DMS153 treated with DMSO at 0.1 percent for 48 hours (cell line): Measurements from ENCODE around the gene GPR52.
"Not testable (repeated sequence)": the region's sequence is repeated elsewhere in the genome, so short reads cannot be mapped to it uniquely, and the experiment has no call there.

Source experiments
- DNase-seq: peaks from one replicate; lab custom pipeline; 2025; ENCODE audit not compliant: unreplicated experiment; lab: John Stamatoyannopoulos, UW

GPR52 gene

GRCh38 chr1:174447866-174448530, at the start of gene GPR52:
Gene GPR52 (plus strand): TSS chr1:174447964. CDS start chr1:174448112, 148 bp downstream.
- no peak for DNase-seq

DNA sequence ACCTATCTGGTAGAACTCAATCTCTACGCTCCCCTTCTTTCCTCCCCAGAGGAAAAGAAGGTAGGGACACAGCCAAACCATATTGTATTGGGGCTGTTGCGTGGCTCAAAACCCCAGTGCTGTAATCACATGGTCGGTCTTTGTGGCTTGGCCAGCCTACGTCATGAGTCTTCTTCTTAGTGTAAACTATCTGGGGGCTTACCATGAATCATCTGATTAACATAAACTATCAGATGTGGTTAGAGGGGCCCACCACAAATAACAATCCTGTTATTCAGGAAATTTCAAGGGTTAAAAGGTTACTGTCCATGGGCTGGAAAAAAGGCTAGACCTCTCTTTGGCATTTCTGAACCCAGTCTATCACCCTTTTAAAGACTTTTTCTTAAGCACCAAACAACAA, 49.5 kb upstream of the GPR52 start:
- no peak for DNase-seq

DNA sequence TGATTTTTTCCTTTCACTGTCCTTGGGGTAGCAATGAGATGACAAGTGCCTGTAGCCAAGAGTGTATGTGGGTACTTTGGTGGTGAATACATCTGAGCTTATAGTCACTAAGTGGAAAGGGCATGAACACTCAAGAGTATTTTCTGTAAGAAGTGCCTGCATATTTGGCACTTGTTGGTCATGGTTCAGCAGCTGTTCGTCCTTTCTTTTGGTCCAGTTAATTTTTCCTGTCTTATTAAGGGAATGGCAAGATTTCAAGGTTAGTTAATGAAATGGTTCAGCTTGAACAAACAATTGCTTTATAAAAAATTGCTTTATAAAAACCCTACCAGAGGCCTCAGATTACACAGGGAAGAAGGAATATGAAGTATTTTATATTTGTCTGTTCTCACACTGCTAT, 48.6 kb upstream of the GPR52 start:
- DNase-seq = no peak

DNA sequence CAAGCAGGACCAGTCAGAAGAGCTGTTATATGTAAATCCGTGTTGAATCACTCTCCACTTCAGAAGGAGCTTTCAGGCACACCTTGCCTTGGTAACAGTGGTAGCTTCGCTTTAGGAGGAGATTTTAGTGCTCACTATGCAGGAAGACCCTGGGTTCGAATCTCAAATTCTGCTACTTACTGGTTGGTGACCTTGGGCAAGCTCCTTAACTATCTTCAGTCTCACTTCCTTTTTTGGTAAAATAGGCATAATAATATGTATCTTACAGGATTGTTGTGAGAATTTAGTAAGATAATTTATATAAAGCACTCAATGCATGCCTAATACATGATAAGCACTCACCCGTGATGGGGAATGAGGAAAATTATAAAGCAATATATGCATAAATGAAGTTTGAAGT, 46.7 kb upstream of the GPR52 start:
- no peak for DNase-seq

DNA sequence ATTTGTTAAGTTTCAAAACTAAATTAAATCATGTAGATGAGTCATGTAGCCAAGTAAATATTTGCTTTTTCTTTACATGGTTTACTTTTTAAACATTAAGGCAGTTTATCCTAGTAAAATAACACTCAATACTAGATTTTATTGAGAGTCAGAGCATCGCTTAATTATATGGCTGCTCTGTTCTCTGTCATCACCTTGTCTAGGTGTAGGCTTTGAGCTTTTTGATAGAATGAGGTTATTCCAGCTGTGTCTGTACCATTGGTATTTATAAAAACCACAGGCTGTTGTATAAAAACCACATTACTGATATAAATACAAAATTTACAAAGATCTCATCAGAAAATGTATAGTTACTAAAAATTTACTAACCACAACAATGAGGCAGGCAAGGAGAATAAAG, 42.5 kb upstream of the GPR52 start:
- DNase-seq = no peak

GRCh38 chr1:174406421-174406820, 41.3 kb upstream of the GPR52 start:
- no peak for DNase-seq

GRCh38 chr1:174407665-174408064, 40.1 kb upstream of the GPR52 start:
- DNase-seq = no peak

DNA sequence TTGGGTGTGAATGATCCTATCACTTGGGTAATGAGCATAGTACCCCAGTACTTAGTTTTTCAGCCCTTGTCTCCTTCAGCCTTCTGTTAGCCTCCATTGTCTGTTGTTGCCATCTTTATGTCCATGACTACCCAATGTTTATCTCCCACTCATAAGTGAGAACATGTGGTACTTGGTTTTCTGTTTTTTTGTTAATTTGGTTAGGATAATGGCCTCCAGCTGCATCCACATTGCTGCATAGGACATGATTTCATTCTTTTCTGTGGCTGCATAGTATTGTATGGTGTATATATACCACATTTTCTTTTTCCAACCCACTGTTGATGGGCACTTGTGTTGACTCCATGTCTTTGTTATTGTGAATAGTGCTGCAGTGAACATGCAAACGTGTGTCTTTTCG, 39.6 kb upstream of the GPR52 start:
- no peak for DNase-seq

- DNase-seq = not testable (repeated sequence)
These were observed 38.0 kb upstream of the GPR52 start for GRCh38 chr1:174409801-174410200.

GRCh38 chr1:174413632-174414031, 34.1 kb upstream of the GPR52 start:
- DNase-seq = no peak

- DNase-seq = no peak
These were observed 33.6 kb upstream of the GPR52 start for GRCh38 chr1:174414203-174414602.

DNA sequence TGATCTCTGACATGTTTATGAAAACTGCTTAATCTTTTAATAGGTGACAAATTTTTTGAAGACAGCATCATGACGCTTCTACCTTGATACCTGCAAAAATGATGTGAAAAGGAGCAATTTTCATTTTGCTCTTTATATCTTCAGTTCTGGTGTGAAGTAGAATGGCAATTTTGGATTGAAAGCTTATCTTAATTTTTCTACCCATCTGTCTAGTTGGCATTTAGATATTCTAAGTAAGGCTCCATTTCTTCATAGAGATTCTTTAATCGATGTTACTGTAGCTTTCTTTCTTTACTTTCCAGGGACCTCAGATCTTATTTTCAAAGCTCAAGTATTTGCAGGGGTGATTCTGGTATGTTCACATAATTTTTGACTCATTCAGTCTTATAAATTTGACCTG, 32.3 kb upstream of the GPR52 start:
- DNase-seq = no peak

- DNase-seq = no peak
These were observed 29.8 kb upstream of the GPR52 start for GRCh38 chr1:174417921-174418320.

DNA sequence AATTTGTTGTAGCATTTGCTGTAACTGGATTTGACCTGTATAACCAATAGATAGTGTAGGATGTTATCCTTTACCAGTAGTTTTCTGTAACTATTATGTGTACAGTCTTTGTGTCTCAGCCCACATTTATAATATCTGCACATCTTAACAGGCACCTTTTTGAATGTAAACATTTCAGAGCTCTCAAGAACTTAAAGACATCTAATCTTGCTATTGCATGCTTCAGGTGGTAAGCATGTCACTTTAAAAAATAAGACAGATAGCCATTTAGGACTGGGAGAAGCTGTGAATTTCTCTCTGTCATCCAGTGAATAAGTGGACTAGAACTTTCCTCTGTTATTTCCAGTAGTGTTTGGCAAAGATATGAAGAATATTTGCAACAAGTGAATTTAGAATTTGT, 22.6 kb upstream of the GPR52 start:
- no peak for DNase-seq

- DNase-seq = no peak
These were observed 21.6 kb upstream of the GPR52 start for GRCh38 chr1:174426153-174426552.

GRCh38 chr1:174428033-174428432, 19.7 kb upstream of the GPR52 start:
- no peak for DNase-seq

DNA sequence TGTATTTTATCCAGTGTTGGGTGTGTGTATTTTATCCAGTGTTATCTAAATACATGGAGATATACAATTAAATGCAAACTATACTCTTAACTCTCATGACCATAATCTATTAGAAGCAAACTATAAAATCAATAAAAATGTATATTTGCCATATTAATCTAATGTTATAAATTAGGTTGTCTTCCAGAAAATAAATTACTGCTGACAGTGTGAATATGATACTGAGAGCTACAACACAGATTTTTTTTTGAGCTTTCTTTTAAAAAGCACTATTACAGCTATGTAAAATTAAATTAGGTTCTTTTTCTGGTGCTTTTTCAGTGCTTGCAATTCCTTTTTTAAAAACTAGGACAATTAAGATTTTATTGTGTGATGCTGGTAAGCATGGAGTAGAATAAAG, 19.0 kb upstream of the GPR52 start:
- no peak for DNase-seq

DNA sequence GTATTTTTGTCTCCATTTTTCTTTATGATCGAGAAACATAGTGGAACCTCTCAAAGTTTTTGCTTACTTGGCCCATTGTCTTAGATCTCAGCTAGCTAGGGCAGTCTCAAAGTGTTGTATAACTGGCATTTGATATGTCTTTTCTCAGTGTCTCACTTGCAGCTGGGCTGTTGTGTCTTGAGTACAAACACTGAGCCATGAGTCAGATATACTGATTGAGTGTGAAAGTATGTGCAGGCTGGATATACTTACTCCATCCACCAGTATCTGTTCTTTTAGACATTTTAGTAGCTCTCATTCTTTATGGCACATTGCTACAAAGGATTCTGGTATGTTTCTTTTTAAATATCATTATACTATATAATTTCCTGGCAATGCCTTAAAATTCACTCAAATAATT, 14.3 kb upstream of the GPR52 start:
- no peak for DNase-seq

- DNase-seq = no peak
These were observed 2.4 kb upstream of the GPR52 start for GRCh38 chr1:174445351-174445750.

GRCh38 chr1:174445817-174446216, 1.9 kb upstream of the GPR52 start:
- DNase-seq = no peak

DNA sequence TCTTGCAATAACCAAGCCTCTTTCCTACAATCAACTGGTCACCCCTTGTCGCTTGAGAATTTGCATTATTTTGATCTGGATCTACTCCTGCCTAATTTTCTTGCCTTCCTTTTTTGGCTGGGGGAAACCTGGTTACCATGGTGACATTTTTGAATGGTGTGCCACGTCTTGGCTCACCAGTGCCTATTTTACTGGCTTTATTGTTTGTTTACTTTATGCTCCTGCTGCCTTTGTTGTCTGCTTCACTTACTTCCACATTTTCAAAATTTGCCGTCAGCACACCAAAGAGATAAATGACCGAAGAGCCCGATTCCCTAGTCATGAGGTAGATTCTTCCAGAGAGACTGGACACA, 743 bp downstream of the GPR52 start:
- DNase-seq = no peak

DNA sequence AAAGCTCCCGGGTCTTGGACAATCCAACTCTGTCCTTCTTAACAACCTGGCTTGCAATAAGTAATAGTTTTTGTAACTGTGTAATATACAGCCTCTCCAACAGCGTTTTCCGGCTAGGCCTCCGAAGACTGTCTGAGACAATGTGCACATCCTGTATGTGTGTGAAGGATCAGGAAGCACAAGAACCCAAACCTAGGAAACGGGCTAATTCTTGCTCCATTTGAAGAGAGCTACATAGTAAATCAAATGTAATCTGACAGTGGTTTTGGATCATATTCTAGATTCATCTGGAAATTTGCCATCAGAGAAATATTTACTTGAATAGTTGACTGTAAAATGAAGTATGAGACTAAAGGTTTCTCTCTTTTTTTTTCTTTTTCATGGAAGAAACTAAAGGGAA, 1.2 kb downstream of the GPR52 start:
- no peak for DNase-seq

DNA sequence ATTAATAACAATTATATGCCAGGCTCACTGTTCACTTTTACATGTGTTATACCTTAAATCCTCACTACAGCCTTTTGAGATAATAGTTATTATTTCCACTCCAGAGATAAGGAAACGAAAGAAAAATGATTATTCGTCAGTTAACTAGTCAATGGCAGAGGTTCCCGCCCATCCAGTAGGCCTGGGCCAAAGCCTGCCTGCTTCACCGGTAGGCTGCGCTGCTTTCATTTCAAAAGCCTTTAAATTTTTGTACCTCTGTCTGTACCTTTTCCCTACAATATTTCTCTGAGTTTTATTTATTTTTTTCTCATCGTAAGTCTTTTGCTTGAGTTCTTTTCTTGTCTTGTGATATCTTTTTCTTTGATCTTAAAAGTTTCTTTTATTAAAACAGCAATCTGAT, 3.6 kb downstream of the GPR52 start:
- DNase-seq = no peak

- DNase-seq = no peak
These were observed 18.1 kb downstream of the GPR52 start for GRCh38 chr1:174465855-174466254.
